GM12878 (cell line): Measurements from ENCODE around the gene PAX3. TPM values are rescaled to one million over a fixed set of nuclear protein-coding genes. Genes with fewer than 3 reads are reported as not detected.

Experiments
- ATAC-seq: fragments of 200-7000 bp; cut with Tn5 transposase; 3 replicates; pipeline ENCODE4 v1.9.1; 2020; ENCODE audit warnings: mild to moderate bottlenecking, moderate library complexity
- BruUV-seq: library from RNA; stranded (reverse); fragments of 400-500 nt; replicated peaks from 2 replicates; lab custom pipeline; 2021; lab: Mats Ljungman, UMichigan
- CTCF ChIA-PET: fragments of 300-600 bp; sonication (Branson Sonifier 250); formaldehyde crosslinking; extraction: SDS; loops from one replicate; lab custom pipeline; 2021; ENCODE audit warnings: inconsistent platforms; lab: Yijun Ruan, JAX
- POLR2A ChIA-PET: fragments of 350-600 bp; formaldehyde crosslinking; extraction: SDS; loops from one replicate; lab custom pipeline; 2021; ENCODE audit warnings: inconsistent platforms; lab: Charles Lee
- RAD21 ChIA-PET: fragments of 300-600 bp; sonication (Branson Sonifier 250); formaldehyde crosslinking; loops from one replicate; lab custom pipeline; 2023; ENCODE audit warnings: antibody characterized with exemption; ENCODE audit not compliant: unreplicated experiment; lab: Charles Lee
- SMC1A ChIA-PET: fragments of 300-600 bp; sonication (Branson Sonifier 250); formaldehyde crosslinking; loops from one replicate; lab custom pipeline; 2023; ENCODE audit not compliant: unreplicated experiment, uncharacterized antibody; lab: Charles Lee
- DNase-seq: peaks from one replicate; pipeline ENCODE4 v3.0.0-alpha.2; 2011; ENCODE audit warnings: low read depth, low spot score
- FAIRE-seq: peaks from 3 replicates; lab custom pipeline; 2011; peaks lifted over from hg19 to GRCh38; lab: Jason Lieb, UNC
- H2AFZ ChIP-seq: 2 replicates; pipeline ENCODE4 v1.6.0; 2011; ENCODE audit warnings: low read depth, low read length, control low read depth; ENCODE audit not compliant: control insufficient read depth
- H3K27ac ChIP-seq: 2 replicates; pipeline ENCODE4 v1.5.1; 2011; ENCODE audit warnings: control low read depth; ENCODE audit not compliant: control insufficient read depth, insufficient read depth
- H3K27me3 ChIP-seq, 2 experiments: replicated peaks in 1 of 2; 2 replicates each; pipeline versions ENCODE4 v1.6.0 to v1.6.1; 2011; ENCODE audit warnings: low read length in 1 of 2; ENCODE audit not compliant: control insufficient read depth in 2 of 2, insufficient read depth in 2 of 2
- H3K36me3 ChIP-seq, 2 experiments: 2 replicates each; pipeline ENCODE4 v1.5.1; 2011; ENCODE audit warnings: low read length in 1 of 2; ENCODE audit not compliant: control insufficient read depth in 2 of 2, insufficient read depth in 2 of 2
- H3K4me1 ChIP-seq: 2 replicates; pipeline ENCODE4 v1.6.1; 2011; ENCODE audit warnings: mild to moderate bottlenecking, low read length, moderate library complexity, mixed read lengths; ENCODE audit not compliant: control insufficient read depth, insufficient read depth
- H3K4me2 ChIP-seq: 2 replicates; pipeline ENCODE4 v1.6.0; 2011; ENCODE audit warnings: control low read depth; ENCODE audit not compliant: control insufficient read depth, insufficient read depth
- H3K4me3 ChIP-seq: fragments of 200-600 bp; sonication (generic); 2 replicates; pipeline ENCODE4 v1.5.1; 2016
- H3K79me2 ChIP-seq: 2 replicates; pipeline ENCODE4 v1.6.0; 2011; ENCODE audit warnings: low read length; ENCODE audit not compliant: control insufficient read depth, insufficient read depth
- H3K9ac ChIP-seq: 2 replicates; pipeline ENCODE4 v1.8.0; 2011; ENCODE audit warnings: low read length, control low read depth, mixed read lengths; ENCODE audit not compliant: control insufficient read depth, insufficient read depth
- H3K9me3 ChIP-seq: replicated peaks from 3 replicates; pipeline ENCODE4 v1.5.1; 2011; ENCODE audit warnings: mild to moderate bottlenecking, low read length; ENCODE audit not compliant: control insufficient read depth, insufficient read depth
- H4K20me1 ChIP-seq: 2 replicates; pipeline ENCODE4 v1.6.0; 2011; ENCODE audit not compliant: control insufficient read depth, insufficient read depth
- ATF7 ChIP-seq: fragments of 450-650 bp; IDR thresholded peaks from 2 replicates; pipeline ENCODE4 v1.6.1; 2016; ENCODE audit warnings: low read depth, mild to moderate bottlenecking
- BACH1 ChIP-seq: fragments of 450-650 bp; IDR thresholded peaks from 2 replicates; pipeline ENCODE4 v1.6.1; 2017; ENCODE audit warnings: mild to moderate bottlenecking, borderline replicate concordance
- BHLHE40 ChIP-seq, 2 experiments: fragments of 450-650 bp in 1 of 2; IDR thresholded peaks; 2 replicates each; pipeline ENCODE4 v1.6.1; 2011 to 2017; ENCODE audit warnings: low read depth in 2 of 2, borderline replicate concordance in 1 of 2, improper control_type of control experiment in 1 of 2, low read length in 1 of 2, mild to moderate bottlenecking in 1 of 2
- CBX3 ChIP-seq: fragments of 200-600 bp; sonication (generic); IDR thresholded peaks from 2 replicates; pipeline ENCODE4 v1.6.1; 2016; ENCODE audit warnings: low read depth, borderline replicate concordance
- CHD2 ChIP-seq: IDR thresholded peaks from 2 replicates; pipeline ENCODE4 v1.6.1; 2011; ENCODE audit warnings: low read depth, low read length, improper control_type of control experiment, borderline replicate concordance
- ELK1 ChIP-seq: IDR thresholded peaks from 2 replicates; pipeline ENCODE4 v1.6.1; 2012; ENCODE audit warnings: low read depth, low read length, improper control_type of control experiment
- FOXM1 ChIP-seq: IDR thresholded peaks from 2 replicates; pipeline ENCODE4 v1.6.1; 2012; ENCODE audit warnings: low read depth, mild to moderate bottlenecking, inconsistent platforms, low read length, moderate library complexity
- JUNB ChIP-seq: IDR thresholded peaks from 2 replicates; pipeline ENCODE4 v1.6.1; 2016; ENCODE audit warnings: antibody characterized with exemption, mild to moderate bottlenecking
- LARP7 ChIP-seq: fragments of 450-650 bp; IDR thresholded peaks from 2 replicates; pipeline ENCODE4 v1.6.1; 2017; ENCODE audit warnings: mild to moderate bottlenecking
- NR2C1 ChIP-seq: fragments of 450-650 bp; IDR thresholded peaks from 2 replicates; pipeline ENCODE4 v1.6.1; 2017; ENCODE audit warnings: antibody characterized with exemption, mild to moderate bottlenecking, moderate library complexity
- PML ChIP-seq: IDR thresholded peaks from 2 replicates; pipeline ENCODE4 v1.6.1; 2012; ENCODE audit warnings: low read length, inconsistent platforms
- RBBP5 ChIP-seq: fragments of 200-600 bp; sonication (generic); conservative IDR thresholded peaks from 2 replicates; pipeline ENCODE4 v1.6.1; 2016
- RELB ChIP-seq: fragments of 450-650 bp; IDR thresholded peaks from 2 replicates; pipeline ENCODE4 v1.6.1; 2017; ENCODE audit warnings: low read depth, mild to moderate bottlenecking, moderate library complexity
- SMARCA5 ChIP-seq: fragments of 450-650 bp; IDR thresholded peaks from 2 replicates; pipeline ENCODE4 v1.6.1; 2017; ENCODE audit warnings: mild to moderate bottlenecking
- SREBF2 ChIP-seq: IDR thresholded peaks from 2 replicates; pipeline ENCODE4 v1.6.1; 2012; ENCODE audit warnings: mild to moderate bottlenecking, low read length
- SUPT20H ChIP-seq: IDR thresholded peaks from 2 replicates; pipeline ENCODE4 v1.6.1; 2011; ENCODE audit warnings: low read depth, mild to moderate bottlenecking, low read length, moderate library complexity, borderline replicate concordance; ENCODE audit not compliant: control insufficient read depth
- TAF1 ChIP-seq: IDR thresholded peaks from 2 replicates; pipeline ENCODE4 v1.6.1; 2011; ENCODE audit warnings: mild to moderate bottlenecking, low read depth, low read length, borderline replicate concordance
- TCF7 ChIP-seq: IDR thresholded peaks from 2 replicates; pipeline ENCODE4 v1.6.1; 2014; ENCODE audit warnings: antibody characterized with exemption, borderline replicate concordance
- ZNF274 ChIP-seq: IDR thresholded peaks from one replicate; pipeline ENCODE4 v1.8.0; 2011; ENCODE audit not compliant: insufficient read length, insufficient read depth
- WGBS: methylation state at CpG from one replicate; pipeline ENCODE4 v1.1.6; 2016; ENCODE audit warnings: low lambda C conversion rate; ENCODE audit not compliant: insufficient replicate concordance, insufficient coverage; ENCODE audit errors: missing lambda C conversion rate; 5-methylcytosine and 5-hydroxymethylcytosine counted together
- in situ Hi-C: fragments of 300-500 bp; cut with MboI; formaldehyde crosslinking; loops from 9 replicates; pipeline ENCODE4 v1.14.3; 2018; ENCODE audit warnings: mixed read lengths
- intact Hi-C: fragments of 100-400 bp; cut with micrococcal nuclease; formaldehyde crosslinking; loops from one replicate; pipeline ENCODE4 v1.14.2; 2022; ENCODE audit not compliant: unreplicated experiment
- polyA plus RNA-seq, 11 experiments: library from polyadenylated mRNA; depleted of rRNA in 4 of 11; unstranded in 6 of 11; stranded (reverse) in 5 of 11; fragments of >200 nt; fragmentation: Nextera tagmentation in 4 of 11; fragmentation: Illumina TruSeq in 1 of 11; extraction: Ambion mirVana in 4 of 11; extraction: Trizol in 1 of 11; gene quantifications; 1 replicate in 1 of 11; 2 replicates in 10 of 11; pipeline versions ENCODE4 v1.2.1 to v1.2.3, GENCODE V29; 2011 to 2016; ENCODE audit warnings: inconsistent platforms in 2 of 11, missing spikeins in 2 of 11, low read depth in 1 of 11
- total RNA-seq, 4 experiments: library from RNA; depleted of rRNA in 3 of 4; stranded (reverse); fragments of >200 nt in 3 of 4; fragmentation: Illumina TruSeq in 1 of 4; extraction: Trizol in 1 of 4; gene quantifications; 2 replicates each; pipeline versions ENCODE4 v1.2.1 to v1.2.3, GENCODE V29; 2013 to 2021
- TF ChIP-seq, protein P1 (sequence below): fragments of 450-650 bp; IDR thresholded peaks from 2 replicates; pipeline ENCODE4 v1.6.1; 2016; ENCODE audit warnings: mild to moderate bottlenecking

Gene PAX3
- total and polyA plus RNA-seq, 10 of the 15 experiments (the other 5 are each of a cell fraction or from before 2014, with no cell fraction given) = not detected

DNA sequence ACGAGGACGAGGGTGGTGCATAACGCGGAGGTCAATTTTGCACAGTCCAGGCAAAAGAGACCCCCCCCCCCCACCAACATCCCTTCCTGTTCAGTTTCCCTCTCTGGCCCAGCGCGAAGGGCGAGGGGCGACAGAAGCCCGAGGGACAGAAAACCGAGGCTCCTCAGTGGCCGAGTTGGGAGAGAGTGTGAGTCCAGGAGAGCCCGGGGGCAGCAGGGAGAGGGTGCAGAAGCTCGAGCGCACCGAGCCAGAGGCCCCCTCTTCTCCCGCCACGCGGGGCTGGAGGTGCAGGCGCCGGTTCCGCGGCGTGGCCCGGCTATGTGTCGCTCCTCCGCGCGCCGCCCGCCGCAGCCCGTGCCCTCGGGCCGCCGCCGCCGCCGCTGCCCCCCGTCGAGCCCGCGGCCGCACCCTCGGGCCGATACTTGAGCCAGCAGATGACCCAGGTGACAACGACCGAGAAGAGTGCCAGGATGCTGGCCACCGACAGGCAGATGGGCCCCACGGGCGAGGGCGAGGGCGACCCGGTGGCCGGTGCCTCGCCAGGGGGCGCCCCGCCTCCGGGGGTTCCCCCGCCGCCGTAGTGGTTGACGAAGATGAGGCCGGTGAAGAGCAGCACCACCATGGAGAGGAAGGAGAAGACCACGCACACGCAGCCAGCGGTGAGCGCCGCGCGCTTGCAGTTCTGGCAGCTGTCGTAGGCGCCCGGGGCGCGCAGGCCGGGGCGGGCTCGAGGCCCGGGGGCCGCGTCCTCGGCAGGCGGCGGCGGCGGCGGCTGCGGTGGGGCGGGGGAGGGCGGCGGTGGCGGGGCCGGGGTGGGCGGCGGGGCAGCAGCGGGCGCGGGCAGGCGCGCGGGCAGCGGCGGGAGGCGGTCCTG, 20.2 kb upstream of the PAX3 start:
- FAIRE-seq (no peak), ATAC-seq (peak; percentile 54), DNase-seq (no peak)
- peak overlapping the region; percentile 96 for H2AFZ ChIP-seq
- no peaks in the 10 kb centered on the region for H3K79me2 ChIP-seq
- H3K4me1 ChIP-seq = no peaks in the 10 kb centered on the region
- intact Hi-C loops = loop anchor here (1.0 to 2.0 kb wide), 6 partner anchors 104 to 294 kb away; no protein-coding TSS in a partner anchor
- ChIA-PET POLR2A (interaction anchor here (0.6 to 1.3 kb wide), 7 partner anchors 100 to 259 kb away, joined by 3 to 5 read pairs (median 4); no protein-coding TSS in a partner anchor), CTCF (interaction anchor here (0.7 to 7.1 kb wide), 54 partner anchors 10 to 629 kb away, joined by 3 to 164 read pairs (median 7); partner anchors contain the start of genes FARSB and SGPP2), SMC1A (interaction anchor here (0.7 to 6.1 kb wide), 34 partner anchors 91 to 360 kb away, joined by 3 to 116 read pairs (median 6); no protein-coding TSS in a partner anchor), RAD21 (interaction anchor here (0.5 to 5.9 kb wide), 54 partner anchors 18 to 593 kb away, joined by 3 to 119 read pairs (median 5); partner anchors contain the start of gene SGPP2)
- H3K9ac ChIP-seq = peak overlapping the region; percentile 48; the same call in 1 of the 2 replicates
- in situ Hi-C loops = loop anchor here (25.0 kb wide), 1 partner anchor 593 kb away; no protein-coding TSS in a partner anchor
- H3K36me3 ChIP-seq = no peaks in the 10 kb centered on the region
- no peak overlapping the region for H3K27ac ChIP-seq
- H3K4me2 ChIP-seq = peak overlapping the region; percentile 99
- peaks cover 0 to 2% of the 10 kb centered on the region in 2 experiments; a peak in 1 of 4 replicates for H3K27me3 ChIP-seq
- 2% methylated on average over 65 of the region's 104 CpGs for WGBS
- no TSS peak for BruUV-seq
- no peaks in the 10 kb centered on the region for H3K9me3 ChIP-seq
- peak overlapping the region; percentile 74 for H3K4me3 ChIP-seq
- no peaks in the 10 kb centered on the region for H4K20me1 ChIP-seq
- no peak for TF ChIP-seq FOXM1
- TF ChIP-seq TCF7 = no peak
- TF ChIP-seq BHLHE40 (IDR thresholded peaks at IDR 0.05; ENCODE audit: borderline replicate concordance in 1 of 2, low read depth in 2 of 2, low read length in 1 of 2) = peak in 1 of 2 experiments; percentile 31; a peak in 3 of 4 replicates
- TF ChIP-seq, protein P1, sequence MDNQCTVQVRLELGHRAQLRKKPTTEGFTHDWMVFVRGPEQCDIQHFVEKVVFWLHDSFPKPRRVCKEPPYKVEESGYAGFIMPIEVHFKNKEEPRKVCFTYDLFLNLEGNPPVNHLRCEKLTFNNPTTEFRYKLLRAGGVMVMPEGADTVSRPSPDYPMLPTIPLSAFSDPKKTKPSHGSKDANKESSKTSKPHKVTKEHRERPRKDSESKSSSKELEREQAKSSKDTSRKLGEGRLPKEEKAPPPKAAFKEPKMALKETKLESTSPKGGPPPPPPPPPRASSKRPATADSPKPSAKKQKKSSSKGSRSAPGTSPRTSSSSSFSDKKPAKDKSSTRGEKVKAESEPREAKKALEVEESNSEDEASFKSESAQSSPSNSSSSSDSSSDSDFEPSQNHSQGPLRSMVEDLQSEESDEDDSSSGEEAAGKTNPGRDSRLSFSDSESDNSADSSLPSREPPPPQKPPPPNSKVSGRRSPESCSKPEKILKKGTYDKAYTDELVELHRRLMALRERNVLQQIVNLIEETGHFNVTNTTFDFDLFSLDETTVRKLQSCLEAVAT = no peak
- TF ChIP-seq RBBP5 = no peak
- TF ChIP-seq BACH1 = 0 out of 2 replicates have a peak, but pooled peaks have one; percentile 48
- TF ChIP-seq TAF1 = no peak
- TF ChIP-seq ZNF274 = no peak
- TF ChIP-seq SREBF2 = no peak
- no peak for TF ChIP-seq RELB
- TF ChIP-seq NR2C1 = no peak
- peak; percentile 77 for TF ChIP-seq LARP7
- no peak for TF ChIP-seq JUNB
- TF ChIP-seq PML = no peak
- no peak for TF ChIP-seq ELK1
- no peak for TF ChIP-seq CBX3
- peak; percentile 87 for TF ChIP-seq SMARCA5
- TF ChIP-seq ATF7 = no peak
- TF ChIP-seq CHD2 = no peak
- no peak for TF ChIP-seq SUPT20H
